Astrocyte (in vitro differentiated cells and primary cell): Measurements from ENCODE around the gene CIDEC.

ENCODE experiments used
- CTCF ChIP-seq: IDR thresholded peaks from 2 replicates; pipeline ENCODE4 v1.5.1; 2011; ENCODE audit warnings: low read depth, mild to moderate bottlenecking, inconsistent platforms, low read length, moderate library complexity; ENCODE audit not compliant: insufficient read depth
- EZH2 ChIP-seq: IDR thresholded peaks from 2 replicates; pipeline ENCODE4 v1.6.1; 2012; ENCODE audit warnings: mild to moderate bottlenecking, low read length, inconsistent platforms; ENCODE audit not compliant: insufficient read depth

DNA sequence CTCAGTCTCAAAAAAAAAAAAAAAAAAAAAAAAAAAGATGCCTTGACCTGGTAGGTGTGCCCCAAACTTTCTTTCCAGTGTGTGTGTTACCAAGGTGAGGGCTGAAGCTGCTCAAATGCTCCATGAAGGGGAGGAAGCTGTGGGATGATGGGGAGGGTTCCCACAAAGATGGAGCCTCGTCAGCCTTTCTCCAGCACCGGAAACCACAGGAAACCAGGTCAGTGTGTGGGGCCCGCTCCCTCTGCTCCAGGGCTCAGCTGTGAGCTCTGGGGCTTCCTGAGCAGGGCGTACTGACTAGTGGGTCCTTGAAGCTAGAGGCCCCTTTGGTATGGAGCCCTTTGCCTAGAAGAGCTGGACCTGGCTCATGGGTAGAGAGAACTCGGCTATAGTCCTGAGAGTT, 21.9 kb upstream of the CIDEC start:
- TF ChIP-seq CTCF (no peak), EZH2 (no peak)
